HCT116 (cell line): ENCODE results near the gene ANKRD13C. TPM values are rescaled to one million over a fixed set of nuclear protein-coding genes. Genes with fewer than 3 reads are reported as not detected.

Experiments used
- ATAC-seq: fragments of 200-7000 bp; cut with Tn5 transposase; 2 replicates; pipeline ENCODE4 v1.9.1; 2020; ENCODE audit warnings: mild to moderate bottlenecking, moderate library complexity
- BruUV-seq: library from RNA; stranded (reverse); fragments of 400-500 nt; replicated peaks from 2 replicates; lab custom pipeline; 2021; lab: Mats Ljungman, UMichigan
- CTCF ChIA-PET: fragments of 300-600 bp; sonication (Branson Sonifier 250); formaldehyde crosslinking; loops from one replicate; lab custom pipeline; 2021; ENCODE audit warnings: antibody characterized with exemption; lab: Charles Lee
- POLR2A ChIA-PET: fragments of 300-600, 350-600 bp; sonication (Branson Sonifier 250); formaldehyde crosslinking; loops from one replicate; lab custom pipeline; 2021; ENCODE audit warnings: antibody characterized with exemption; lab: Charles Lee
- RAD21 ChIA-PET, 2 experiments: fragments of 300-600 bp; sonication (Branson Sonifier 250); formaldehyde crosslinking; loops; one replicate each; lab custom pipeline; 2023; ENCODE audit warnings: low total read pairs in 2 of 2; ENCODE audit not compliant: uncharacterized antibody in 2 of 2, unreplicated experiment in 2 of 2, low non-redundant PET in 1 of 2; lab: Charles Lee
- DNase-seq: peaks from one replicate; pipeline ENCODE4 v3.0.0-alpha.2; 2010; ENCODE audit warnings: low read depth, low spot score
- H2AFZ ChIP-seq: fragments of 200-600 bp; shearing (Covaris generic), sonication (generic); 2 replicates; pipeline ENCODE4 v1.6.1; 2017; ENCODE audit warnings: low read depth, mixed run types, mixed read lengths, antibody characterized with exemption, low read length; ENCODE audit not compliant: poor library complexity, severe bottlenecking
- H3K27ac ChIP-seq: 2 replicates; pipeline ENCODE4 v1.5.1; 2012; ENCODE audit warnings: low read depth, low read length
- H3K27me3 ChIP-seq: fragments of 200-600 bp; sonication (generic); 2 replicates; pipeline ENCODE4 v1.6.1; 2016; ENCODE audit warnings: mixed run types, low read length, mixed read lengths; ENCODE audit not compliant: insufficient read depth
- H3K36me3 ChIP-seq, 2 experiments: fragments of 200-500 bp in 1 of 2; fragments of 200-600 bp in 1 of 2; sonication (Bioruptor generic) in 1 of 2; sonication (generic) in 1 of 2; 2 replicates each; pipeline versions ENCODE4 v1.5.1 to v1.6.1; 2014 to 2016; ENCODE audit warnings: low read length in 2 of 2, inconsistent platforms in 1 of 2, mixed read lengths in 1 of 2, mixed run types in 1 of 2; ENCODE audit not compliant: insufficient read depth in 2 of 2, control insufficient read depth in 1 of 2
- H3K4me1 ChIP-seq, 2 experiments: fragments of 200-600 bp in 1 of 2; sonication (generic) in 1 of 2; 2 replicates each; pipeline versions ENCODE4 v1.5.1 to v1.6.1; 2012 to 2017; ENCODE audit warnings: low read length in 2 of 2, inconsistent platforms in 1 of 2, mild to moderate bottlenecking in 1 of 2, mixed read lengths in 1 of 2, mixed run types in 1 of 2, moderate library complexity in 1 of 2; ENCODE audit not compliant: insufficient read depth in 2 of 2, control insufficient read depth in 1 of 2
- H3K4me2 ChIP-seq: fragments of 200-600 bp; sonication (generic); 2 replicates; pipeline ENCODE4 v1.6.1; 2017; ENCODE audit warnings: mixed run types, low read length, mixed read lengths
- H3K4me3 ChIP-seq, 2 experiments: fragments of 200-600 bp in 1 of 2; sonication (generic) in 1 of 2; replicated peaks in 1 of 2; 2 replicates each; pipeline ENCODE4 v1.5.1; 2011 to 2016; ENCODE audit warnings: low read length in 2 of 2, control low read depth in 1 of 2, low read depth in 1 of 2, mild to moderate bottlenecking in 1 of 2, mixed read lengths in 1 of 2, mixed run types in 1 of 2
- H3K79me2 ChIP-seq: fragments of 200-600 bp; sonication (generic); 2 replicates; pipeline ENCODE4 v1.6.1; 2017; ENCODE audit warnings: mild to moderate bottlenecking, mixed run types, low read length, moderate library complexity, mixed read lengths; ENCODE audit not compliant: insufficient read depth
- H3K9ac ChIP-seq: fragments of 200-600 bp; sonication (generic); 2 replicates; pipeline ENCODE4 v1.6.1; 2016; ENCODE audit warnings: low read length, mixed read lengths
- H3K9me2 ChIP-seq: fragments of 200-600 bp; sonication (generic), shearing (Covaris generic); 2 replicates; pipeline ENCODE4 v1.6.1; 2017; ENCODE audit warnings: mixed run types, mild to moderate bottlenecking, moderate library complexity; ENCODE audit not compliant: insufficient read depth
- H3K9me3 ChIP-seq, 2 experiments: fragments of 200-500 bp in 1 of 2; fragments of 200-600 bp in 1 of 2; sonication (Bioruptor generic) in 1 of 2; sonication (generic) in 1 of 2; 2 replicates each; pipeline ENCODE4 v1.6.1; 2014 to 2017; ENCODE audit warnings: low read length in 2 of 2, mixed read lengths in 2 of 2, inconsistent platforms in 1 of 2, low read depth in 1 of 2, mild to moderate bottlenecking in 1 of 2, mixed run types in 1 of 2, moderate library complexity in 1 of 2; ENCODE audit not compliant: control insufficient read depth in 1 of 2, insufficient read depth in 1 of 2
- H4K20me1 ChIP-seq: fragments of 200-600 bp; sonication (generic), shearing (Covaris generic); 2 replicates; pipeline ENCODE4 v1.6.1; 2017; ENCODE audit warnings: mixed run types, mild to moderate bottlenecking, moderate library complexity; ENCODE audit not compliant: insufficient read depth
- TCF7L2 ChIP-seq: IDR thresholded peaks from 2 replicates; pipeline ENCODE4 v1.7.0; 2011; ENCODE audit warnings: borderline replicate concordance, inconsistent platforms; ENCODE audit not compliant: insufficient read depth, insufficient read length; ENCODE audit errors: extremely low read depth
- intact Hi-C: fragments of 100-400 bp; cut with micrococcal nuclease; formaldehyde crosslinking; loops from 2 replicates; pipeline ENCODE4 v1.10.0; 2022
- total RNA-seq: library from RNA; stranded (reverse); gene quantifications from one replicate; pipeline ENCODE4 v1.2.1, GENCODE V29; 2021; ENCODE audit not compliant: unreplicated experiment
- TF ChIP-seq, protein P1 (sequence below): IDR thresholded peaks from 2 replicates; pipeline ENCODE4 v1.6.1; 2012
- TF ChIP-seq, protein P2 (sequence below): IDR thresholded peaks from 2 replicates; pipeline ENCODE4 v1.6.1; 2012; ENCODE audit warnings: low read depth
- TF ChIP-seq, protein P3 (sequence below), 3 experiments: fragments of 200-600 bp in 1 of 3; sonication (generic) in 1 of 3; IDR thresholded peaks in 2 of 3; conservative IDR thresholded peaks in 1 of 3; 2 replicates each; pipeline ENCODE4 v1.5.1; 2012 to 2017; ENCODE audit warnings: low read depth in 2 of 3, low read length in 2 of 3, antibody characterized with exemption in 1 of 3, borderline replicate concordance in 1 of 3, control low read depth in 1 of 3, mild to moderate bottlenecking in 1 of 3, mixed read lengths in 1 of 3, mixed run types in 1 of 3, moderate library complexity in 1 of 3; ENCODE audit not compliant: insufficient read depth in 1 of 3
- TF ChIP-seq, protein P4 (sequence below): IDR thresholded peaks from 2 replicates; pipeline ENCODE4 v1.6.1; 2012

ANKRD13C gene
- total RNA-seq, 1 experiment from 2014 or later: 21.1 TPM

DNA sequence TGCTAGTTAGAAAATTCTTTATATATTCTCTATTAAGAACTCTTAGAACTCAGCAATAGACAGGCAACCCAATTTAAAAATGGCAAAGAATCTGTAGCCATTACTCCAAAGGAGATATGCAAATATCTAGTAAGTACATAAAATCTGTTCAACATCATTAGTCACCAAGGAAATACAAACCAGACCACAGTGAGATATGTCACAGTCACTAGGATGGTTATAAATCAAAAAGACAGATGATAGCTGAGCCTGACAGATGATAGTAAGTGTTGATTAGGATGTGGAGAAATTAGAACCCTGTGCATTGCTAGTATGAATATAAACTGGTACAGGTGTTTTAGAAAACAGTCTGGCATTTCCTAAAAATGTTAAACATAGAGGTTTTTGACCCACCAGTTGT is 106.8 kb downstream of the ANKRD13C start:
- ChIA-PET RAD21 (no interaction called here), POLR2A (no interaction called here), CTCF (no interaction called here)
- H3K9me2 ChIP-seq: no peaks in the 10 kb centered on the region
- no peak overlapping the region for H3K4me3 ChIP-seq
- ATAC-seq: no peak
- intact Hi-C loops: no loop called here
- TF ChIP-seq, protein P1, sequence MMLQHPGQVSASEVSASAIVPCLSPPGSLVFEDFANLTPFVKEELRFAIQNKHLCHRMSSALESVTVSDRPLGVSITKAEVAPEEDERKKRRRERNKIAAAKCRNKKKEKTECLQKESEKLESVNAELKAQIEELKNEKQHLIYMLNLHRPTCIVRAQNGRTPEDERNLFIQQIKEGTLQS: no peak
- TF ChIP-seq, protein P2, sequence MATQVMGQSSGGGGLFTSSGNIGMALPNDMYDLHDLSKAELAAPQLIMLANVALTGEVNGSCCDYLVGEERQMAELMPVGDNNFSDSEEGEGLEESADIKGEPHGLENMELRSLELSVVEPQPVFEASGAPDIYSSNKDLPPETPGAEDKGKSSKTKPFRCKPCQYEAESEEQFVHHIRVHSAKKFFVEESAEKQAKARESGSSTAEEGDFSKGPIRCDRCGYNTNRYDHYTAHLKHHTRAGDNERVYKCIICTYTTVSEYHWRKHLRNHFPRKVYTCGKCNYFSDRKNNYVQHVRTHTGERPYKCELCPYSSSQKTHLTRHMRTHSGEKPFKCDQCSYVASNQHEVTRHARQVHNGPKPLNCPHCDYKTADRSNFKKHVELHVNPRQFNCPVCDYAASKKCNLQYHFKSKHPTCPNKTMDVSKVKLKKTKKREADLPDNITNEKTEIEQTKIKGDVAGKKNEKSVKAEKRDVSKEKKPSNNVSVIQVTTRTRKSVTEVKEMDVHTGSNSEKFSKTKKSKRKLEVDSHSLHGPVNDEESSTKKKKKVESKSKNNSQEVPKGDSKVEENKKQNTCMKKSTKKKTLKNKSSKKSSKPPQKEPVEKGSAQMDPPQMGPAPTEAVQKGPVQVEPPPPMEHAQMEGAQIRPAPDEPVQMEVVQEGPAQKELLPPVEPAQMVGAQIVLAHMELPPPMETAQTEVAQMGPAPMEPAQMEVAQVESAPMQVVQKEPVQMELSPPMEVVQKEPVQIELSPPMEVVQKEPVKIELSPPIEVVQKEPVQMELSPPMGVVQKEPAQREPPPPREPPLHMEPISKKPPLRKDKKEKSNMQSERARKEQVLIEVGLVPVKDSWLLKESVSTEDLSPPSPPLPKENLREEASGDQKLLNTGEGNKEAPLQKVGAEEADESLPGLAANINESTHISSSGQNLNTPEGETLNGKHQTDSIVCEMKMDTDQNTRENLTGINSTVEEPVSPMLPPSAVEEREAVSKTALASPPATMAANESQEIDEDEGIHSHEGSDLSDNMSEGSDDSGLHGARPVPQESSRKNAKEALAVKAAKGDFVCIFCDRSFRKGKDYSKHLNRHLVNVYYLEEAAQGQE: no peak
- TF ChIP-seq, protein P3, sequence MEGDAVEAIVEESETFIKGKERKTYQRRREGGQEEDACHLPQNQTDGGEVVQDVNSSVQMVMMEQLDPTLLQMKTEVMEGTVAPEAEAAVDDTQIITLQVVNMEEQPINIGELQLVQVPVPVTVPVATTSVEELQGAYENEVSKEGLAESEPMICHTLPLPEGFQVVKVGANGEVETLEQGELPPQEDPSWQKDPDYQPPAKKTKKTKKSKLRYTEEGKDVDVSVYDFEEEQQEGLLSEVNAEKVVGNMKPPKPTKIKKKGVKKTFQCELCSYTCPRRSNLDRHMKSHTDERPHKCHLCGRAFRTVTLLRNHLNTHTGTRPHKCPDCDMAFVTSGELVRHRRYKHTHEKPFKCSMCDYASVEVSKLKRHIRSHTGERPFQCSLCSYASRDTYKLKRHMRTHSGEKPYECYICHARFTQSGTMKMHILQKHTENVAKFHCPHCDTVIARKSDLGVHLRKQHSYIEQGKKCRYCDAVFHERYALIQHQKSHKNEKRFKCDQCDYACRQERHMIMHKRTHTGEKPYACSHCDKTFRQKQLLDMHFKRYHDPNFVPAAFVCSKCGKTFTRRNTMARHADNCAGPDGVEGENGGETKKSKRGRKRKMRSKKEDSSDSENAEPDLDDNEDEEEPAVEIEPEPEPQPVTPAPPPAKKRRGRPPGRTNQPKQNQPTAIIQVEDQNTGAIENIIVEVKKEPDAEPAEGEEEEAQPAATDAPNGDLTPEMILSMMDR (IDR thresholded peaks at IDR 0.05 in 2 of 3, conservative IDR thresholded peaks at IDR 0.05 in 1 of 3; ENCODE audit: borderline replicate concordance in 1 of 3, insufficient read depth in 1 of 3, low read depth in 2 of 3, low read length in 2 of 3): no peak
- no peak for TF ChIP-seq TCF7L2
- TF ChIP-seq, protein P4, sequence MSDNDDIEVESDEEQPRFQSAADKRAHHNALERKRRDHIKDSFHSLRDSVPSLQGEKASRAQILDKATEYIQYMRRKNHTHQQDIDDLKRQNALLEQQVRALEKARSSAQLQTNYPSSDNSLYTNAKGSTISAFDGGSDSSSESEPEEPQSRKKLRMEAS: no peak
- H3K27ac ChIP-seq: no peak overlapping the region
- H3K4me2 ChIP-seq: no peak overlapping the region
- no peak for DNase-seq
- H3K36me3 ChIP-seq: peaks cover 80 to 93% of the 10 kb centered on the region in 2 experiments
- no peaks in the 10 kb centered on the region for H3K4me1 ChIP-seq
- no TSS peak for BruUV-seq
- no peak overlapping the region for H2AFZ ChIP-seq
- H4K20me1 ChIP-seq: peaks cover 6% of the 10 kb centered on the region; the same call in 1 of the 2 replicates
- no peak overlapping the region for H3K9ac ChIP-seq
- H3K79me2 ChIP-seq: peaks cover 26% of the 10 kb centered on the region
- H3K9me3 ChIP-seq: no peaks in the 10 kb centered on the region
- H3K27me3 ChIP-seq: no peaks in the 10 kb centered on the region
